ENCODE data around the gene BMPR2. TPM values are rescaled to one million over a fixed set of nuclear protein-coding genes. Genes with fewer than 3 reads are reported as not detected.
"Not testable (repeated sequence)": the region's sequence is repeated elsewhere in the genome, so short reads cannot be mapped to it uniquely, and the experiment has no call there.

The BMPR2 gene
- total RNA-seq, 3 donors from 2014 or later = 48.8 to 70.4 (median 63.2) TPM

- intact Hi-C loops (cut with DNase I; ENCODE audit: low total_unique reads) = no loop called here
- no peak for DNase-seq (ENCODE audit: low spot score in 2 of 2)
Observed at GRCh38 chr2:202490479-202490878, 114.4 kb downstream of the BMPR2 start.

GRCh38 chr2:202491514-202491913 lies 115.4 kb downstream of the BMPR2 start:
- TF ChIP-seq POLR2A (IDR thresholded peaks at IDR 0.05) (no peak), POLR2AphosphoS5 (IDR thresholded peaks at IDR 0.05) (no peak), CTCF (IDR thresholded peaks at IDR 0.05) (no peak)
- Histone ChIP-seq H3K9me3 (no peaks in the 10 kb centered on the region), H3K27ac (no peak overlapping the region), H3K4me3 (no peak overlapping the region), H3K27me3 (no peaks in the 10 kb centered on the region), H3K36me3 (no peaks in the 10 kb centered on the region), H3K4me1 (no peaks in the 10 kb centered on the region)
- DNase-seq (ENCODE audit: low spot score in 2 of 2) = no peak
- intact Hi-C loops (cut with DNase I; ENCODE audit: low total_unique reads) = no loop called here

More at GRCh38 chr2:202490479-202490878, 114.4 kb downstream of the BMPR2 start:
- Histone ChIP-seq H3K9me3 (no peaks in the 10 kb centered on the region), H3K27ac (no peak overlapping the region), H3K27me3 (no peaks in the 10 kb centered on the region), H3K4me1 (no peaks in the 10 kb centered on the region), H3K36me3 (no peaks in the 10 kb centered on the region), H3K4me3 (no peak overlapping the region)
- TF ChIP-seq POLR2AphosphoS5 (IDR thresholded peaks at IDR 0.05) (no peak), CTCF (IDR thresholded peaks at IDR 0.05) (no peak), POLR2A (IDR thresholded peaks at IDR 0.05) (no peak)

- Histone ChIP-seq H3K36me3 (no peaks in the 10 kb centered on the region), H3K4me3 (no peak overlapping the region), H3K9me3 (no peaks in the 10 kb centered on the region), H3K27ac (no peak overlapping the region), H3K27me3 (no peaks in the 10 kb centered on the region), H3K4me1 (no peaks in the 10 kb centered on the region)
- peak in 1 of 2 donors; percentile 64 for DNase-seq (ENCODE audit: low spot score in 2 of 2)
- TF ChIP-seq CTCF (IDR thresholded peaks at IDR 0.05) (no peak), POLR2A (IDR thresholded peaks at IDR 0.05) (no peak), POLR2AphosphoS5 (IDR thresholded peaks at IDR 0.05) (no peak)
- intact Hi-C loops (cut with DNase I; ENCODE audit: low total_unique reads) = no loop called here
Observed at GRCh38 chr2:202494300-202495229, 118.4 kb downstream of the BMPR2 start.

- TF ChIP-seq POLR2A (IDR thresholded peaks at IDR 0.05) (no peak), POLR2AphosphoS5 (IDR thresholded peaks at IDR 0.05) (no peak), CTCF (IDR thresholded peaks at IDR 0.05) (no peak)
- H3K4me3 ChIP-seq = no peak overlapping the region
- no peaks in the 10 kb centered on the region for H3K36me3 ChIP-seq
- no peak overlapping the region for H3K27ac ChIP-seq
- no peaks in the 10 kb centered on the region for H3K4me1 ChIP-seq
- H3K27me3 ChIP-seq = no peaks in the 10 kb centered on the region
- no peak for DNase-seq (ENCODE audit: low spot score in 2 of 2)
- no peaks in the 10 kb centered on the region for H3K9me3 ChIP-seq
- intact Hi-C loops (cut with DNase I; ENCODE audit: low total_unique reads) = no loop called here
Observed at GRCh38 chr2:202495230-202495604, 119.1 kb downstream of the BMPR2 start.

GRCh38 chr2:202496835-202497472 lies 120.8 kb downstream of the BMPR2 start:
- H3K4me1 ChIP-seq; intact Hi-C loops (cut with DNase I; ENCODE audit: low total_unique reads); H3K27me3 ChIP-seq; H3K27ac ChIP-seq; H3K4me3 ChIP-seq; H3K9me3 ChIP-seq; DNase-seq (ENCODE audit: low spot score in 2 of 2); H3K36me3 ChIP-seq: not testable (repeated sequence)

DNA sequence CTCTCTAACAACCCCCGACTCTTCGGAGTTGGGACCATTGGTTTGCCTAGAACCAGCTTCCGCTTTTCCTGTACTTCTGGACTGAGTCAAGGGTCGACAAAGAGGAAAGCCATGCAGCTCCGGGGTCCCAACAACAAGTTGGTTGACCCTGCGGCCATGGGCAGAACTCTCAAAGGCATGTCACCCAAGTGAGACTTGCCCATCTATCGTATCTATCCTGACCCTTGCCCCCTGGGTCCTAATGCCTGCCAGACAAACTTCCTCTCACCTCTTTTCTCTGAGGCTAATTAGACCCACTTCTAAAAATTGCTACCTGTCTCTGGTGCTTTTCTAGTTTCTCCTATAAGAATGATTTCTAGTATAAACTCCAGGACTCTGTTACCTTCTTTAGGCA lies 121.3 kb downstream of the BMPR2 start:
- intact Hi-C loops (cut with DNase I; ENCODE audit: low total_unique reads); H3K27ac ChIP-seq; H3K9me3 ChIP-seq; DNase-seq (ENCODE audit: low spot score in 2 of 2); H3K36me3 ChIP-seq; H3K4me1 ChIP-seq; H3K27me3 ChIP-seq; H3K4me3 ChIP-seq: not testable (repeated sequence)

DNA sequence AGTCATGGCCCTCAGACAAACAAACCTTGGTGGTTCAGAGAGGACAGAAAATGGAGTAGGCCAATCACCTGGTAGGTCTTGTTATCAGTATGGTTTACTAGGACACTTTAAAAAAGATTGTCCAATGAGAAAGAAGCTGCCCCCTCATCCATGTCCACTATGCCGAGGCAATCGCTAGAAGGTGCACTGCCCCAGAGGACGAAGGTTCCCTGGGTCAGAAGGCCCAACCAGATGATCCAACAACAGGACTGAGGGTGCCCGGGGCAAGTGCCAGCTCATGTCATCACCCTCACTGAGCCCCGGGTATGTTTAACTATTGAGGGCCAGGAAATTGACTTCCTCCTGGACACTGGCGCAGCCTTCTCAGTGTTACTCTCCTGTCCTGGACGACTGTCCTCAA lies 123.7 kb downstream of the BMPR2 start:
- H3K4me3 ChIP-seq; H3K27me3 ChIP-seq; H3K27ac ChIP-seq; H3K9me3 ChIP-seq; H3K36me3 ChIP-seq; intact Hi-C loops (cut with DNase I; ENCODE audit: low total_unique reads); DNase-seq (ENCODE audit: low spot score in 2 of 2); H3K4me1 ChIP-seq: not testable (repeated sequence)

- H3K4me1 ChIP-seq; H3K27ac ChIP-seq; intact Hi-C loops (cut with DNase I; ENCODE audit: low total_unique reads); H3K9me3 ChIP-seq; H3K4me3 ChIP-seq; DNase-seq (ENCODE audit: low spot score in 2 of 2); H3K27me3 ChIP-seq; H3K36me3 ChIP-seq: not testable (repeated sequence)
Observed at GRCh38 chr2:202503276-202503675, 127.1 kb downstream of the BMPR2 start.

Measured in breast epithelium (tissue), 4 donors.